ENCODE results near the gene CNTN4. TPM values are rescaled to one million over a fixed set of nuclear protein-coding genes. Genes with fewer than 3 reads are reported as not detected.

The CNTN4 gene
- total RNA-seq, 4 donors from 2014 or later = 47.7 to 106 (median 83.3) TPM

- 70 to 83% methylated on average over 5 of the region's 5 CpGs for WGBS, 2 donors
- Histone ChIP-seq H3K27ac (no peak overlapping the region), H3K36me3 (peaks cover 0 to 18% (median 0%) of the 10 kb centered on the region in 3 donors), H3K27me3 (no peaks in the 10 kb centered on the region), H3K4me3 (no peak overlapping the region), H3K4me1 (no peaks in the 10 kb centered on the region), H3K9me3 (no peaks in the 10 kb centered on the region)
- no peak for DNase-seq (ENCODE audit: low spot score in 2 of 2)
- no peak for TF ChIP-seq CTCF (IDR thresholded peaks at IDR 0.05)
- TF ChIP-seq EP300 (IDR thresholded peaks at IDR 0.05) = no peak
- no peak for TF ChIP-seq POLR2A (IDR thresholded peaks at IDR 0.05)
These were observed 723.9 kb downstream of the CNTN4 start for GRCh38 chr3:2822611-2823010.

GRCh38 chr3:2823031-2823430, 724.4 kb downstream of the CNTN4 start:
- 63 to 70% methylated on average over 5 of the region's 5 CpGs for WGBS, 2 donors
- no peaks in the 10 kb centered on the region for H3K27me3 ChIP-seq
- no peak for TF ChIP-seq EP300 (IDR thresholded peaks at IDR 0.05)
- no peak for TF ChIP-seq CTCF (IDR thresholded peaks at IDR 0.05)
- TF ChIP-seq POLR2A (IDR thresholded peaks at IDR 0.05) = no peak
- no peak overlapping the region for H3K27ac ChIP-seq
- no peak for DNase-seq (ENCODE audit: low spot score in 2 of 2)
- peaks cover 0 to 18% (median 0%) of the 10 kb centered on the region in 3 donors for H3K36me3 ChIP-seq
- no peaks in the 10 kb centered on the region for H3K9me3 ChIP-seq
- no peaks in the 10 kb centered on the region for H3K4me1 ChIP-seq
- H3K4me3 ChIP-seq = no peak overlapping the region

GRCh38 chr3:2823437-2824211, 725.0 kb downstream of the CNTN4 start:
- Histone ChIP-seq H3K9me3 (no peaks in the 10 kb centered on the region), H3K27ac (no peak overlapping the region), H3K4me3 (no peak overlapping the region), H3K36me3 (peaks cover 0 to 18% (median 0%) of the 10 kb centered on the region in 3 donors), H3K4me1 (no peaks in the 10 kb centered on the region), H3K27me3 (no peaks in the 10 kb centered on the region)
- TF ChIP-seq EP300 (IDR thresholded peaks at IDR 0.05) (no peak), POLR2A (IDR thresholded peaks at IDR 0.05) (no peak), CTCF (IDR thresholded peaks at IDR 0.05) (no peak)
- no peak for DNase-seq (ENCODE audit: low spot score in 2 of 2)
- WGBS, 2 donors = 83 to 84% methylated on average over 8 of the region's 8 CpGs

- no peaks in the 10 kb centered on the region for H3K4me1 ChIP-seq
- TF ChIP-seq CTCF (IDR thresholded peaks at IDR 0.05) = no peak
- TF ChIP-seq EP300 (IDR thresholded peaks at IDR 0.05) = no peak
- TF ChIP-seq POLR2A (IDR thresholded peaks at IDR 0.05) = no peak
- no peaks in the 10 kb centered on the region for H3K36me3 ChIP-seq
- 91 to 95% methylated on average over 4 of the region's 4 CpGs for WGBS, 2 donors
- no peaks in the 10 kb centered on the region for H3K9me3 ChIP-seq
- no peak overlapping the region for H3K27ac ChIP-seq
- no peak overlapping the region for H3K4me3 ChIP-seq
- H3K27me3 ChIP-seq = no peaks in the 10 kb centered on the region
- DNase-seq (ENCODE audit: low spot score in 2 of 2) = no peak
These were observed 727.4 kb downstream of the CNTN4 start for GRCh38 chr3:2826036-2826435.

GRCh38 chr3:2826453-2826852, 727.8 kb downstream of the CNTN4 start:
- Histone ChIP-seq H3K36me3 (no peaks in the 10 kb centered on the region), H3K27me3 (no peaks in the 10 kb centered on the region), H3K4me3 (no peak overlapping the region), H3K27ac (no peak overlapping the region), H3K4me1 (no peaks in the 10 kb centered on the region), H3K9me3 (no peaks in the 10 kb centered on the region)
- DNase-seq (ENCODE audit: low spot score in 2 of 2) = no peak
- WGBS, 2 donors = 87 to 91% methylated on average over 3 of the region's 3 CpGs
- no peak for TF ChIP-seq CTCF (IDR thresholded peaks at IDR 0.05)
- TF ChIP-seq POLR2A (IDR thresholded peaks at IDR 0.05) = no peak
- no peak for TF ChIP-seq EP300 (IDR thresholded peaks at IDR 0.05)

All from tibial nerve (tissue), 4 donors.